ENCODE data around the gene HECW1. TPM values are rescaled to one million over a fixed set of nuclear protein-coding genes. Genes with fewer than 3 reads are reported as not detected.

HECW1 gene
- total RNA-seq, 1 experiment from 2014 or later: 2.7 TPM

- H3K79me2 ChIP-seq (ENCODE audit: low read depth): no peaks in the 10 kb centered on the region
- TF ChIP-seq CTCF (conservative IDR thresholded peaks at IDR 0.05): no peak
- no peak for TF ChIP-seq EZH2 (IDR thresholded peaks at IDR 0.05; ENCODE audit: low read depth)
- intact Hi-C loops (cut with micrococcal nuclease; ENCODE audit: unreplicated experiment): no loop called here
- no peak overlapping the region for H3K4me2 ChIP-seq
- H3K27ac ChIP-seq: no peak overlapping the region
- H3K36me3 ChIP-seq (ENCODE audit: low read depth): no peaks in the 10 kb centered on the region
- BruUV-seq (replicated peaks): no TSS peak
- no peaks in the 10 kb centered on the region for H3K9me2 ChIP-seq (ENCODE audit: insufficient read depth)
- peaks cover 11% of the 10 kb centered on the region for H3K4me1 ChIP-seq (replicated peaks; ENCODE audit: insufficient read depth)
- H2AFZ ChIP-seq: no peak overlapping the region
- H3K4me3 ChIP-seq: no peak overlapping the region
- ChIA-PET POLR2A (ENCODE audit: unreplicated experiment) (no interaction called here), CTCF (no interaction called here)
- no peak for DNase-seq
- H3K27me3 ChIP-seq (ENCODE audit: insufficient read depth, low read depth): no peaks in the 10 kb centered on the region
- no peaks in the 10 kb centered on the region for H4K20me1 ChIP-seq (ENCODE audit: insufficient read depth)
- H3K9me3 ChIP-seq (ENCODE audit: insufficient read depth, low read depth): no peaks in the 10 kb centered on the region
- no peaks in the 10 kb centered on the region for H3F3A ChIP-seq (ENCODE audit: insufficient read depth, low read depth)
Observed at GRCh38 chr7:43560742-43561330, 448.4 kb downstream of the HECW1 start.

- H3K4me3 ChIP-seq: no peak overlapping the region
- no TSS peak for BruUV-seq (replicated peaks)
- peaks cover 11% of the 10 kb centered on the region for H3K4me1 ChIP-seq (replicated peaks; ENCODE audit: insufficient read depth)
- DNase-seq: no peak
- intact Hi-C loops (cut with micrococcal nuclease; ENCODE audit: unreplicated experiment): no loop called here
- H3K36me3 ChIP-seq (ENCODE audit: low read depth): no peaks in the 10 kb centered on the region
- H3K27ac ChIP-seq: no peak overlapping the region
- H3K79me2 ChIP-seq (ENCODE audit: low read depth): no peaks in the 10 kb centered on the region
- no peaks in the 10 kb centered on the region for H3K9me2 ChIP-seq (ENCODE audit: insufficient read depth)
- CTCF ChIA-PET: no interaction called here
- H3K27me3 ChIP-seq (ENCODE audit: insufficient read depth, low read depth): no peaks in the 10 kb centered on the region
- H3F3A ChIP-seq (ENCODE audit: insufficient read depth, low read depth): no peaks in the 10 kb centered on the region
- POLR2A ChIA-PET (ENCODE audit: unreplicated experiment): no interaction called here
- no peak overlapping the region for H2AFZ ChIP-seq
- H3K4me2 ChIP-seq: no peak overlapping the region
- H4K20me1 ChIP-seq (ENCODE audit: insufficient read depth): no peaks in the 10 kb centered on the region
- TF ChIP-seq CTCF (conservative IDR thresholded peaks at IDR 0.05) (no peak), EZH2 (IDR thresholded peaks at IDR 0.05; ENCODE audit: low read depth) (no peak)
- no peaks in the 10 kb centered on the region for H3K9me3 ChIP-seq (ENCODE audit: insufficient read depth, low read depth)
Observed at GRCh38 chr7:43562383-43562782, 449.9 kb downstream of the HECW1 start.

- H3K4me2 ChIP-seq: no peak overlapping the region
- no peak overlapping the region for H3K4me3 ChIP-seq
- H3K27ac ChIP-seq: no peak overlapping the region
- no TSS peak for BruUV-seq (replicated peaks)
- no peaks in the 10 kb centered on the region; the same call in 1 of the 2 replicates for H3K4me1 ChIP-seq (replicated peaks; ENCODE audit: insufficient read depth)
- no peak for DNase-seq
- no peak overlapping the region for H2AFZ ChIP-seq
- H3K9me2 ChIP-seq (ENCODE audit: insufficient read depth): no peaks in the 10 kb centered on the region
- H3K36me3 ChIP-seq (ENCODE audit: low read depth): no peaks in the 10 kb centered on the region
- H3F3A ChIP-seq (ENCODE audit: insufficient read depth, low read depth): peaks cover 6% of the 10 kb centered on the region; the same call in 1 of the 2 replicates
- POLR2A ChIA-PET (ENCODE audit: unreplicated experiment): no interaction called here
- no peaks in the 10 kb centered on the region for H4K20me1 ChIP-seq (ENCODE audit: insufficient read depth)
- TF ChIP-seq EZH2 (IDR thresholded peaks at IDR 0.05; ENCODE audit: low read depth): no peak
- TF ChIP-seq CTCF (conservative IDR thresholded peaks at IDR 0.05): no peak
- CTCF ChIA-PET: no interaction called here
- no peaks in the 10 kb centered on the region for H3K9me3 ChIP-seq (ENCODE audit: insufficient read depth, low read depth)
- intact Hi-C loops (cut with micrococcal nuclease; ENCODE audit: unreplicated experiment): no loop called here
- no peaks in the 10 kb centered on the region for H3K27me3 ChIP-seq (ENCODE audit: insufficient read depth, low read depth)
- H3K79me2 ChIP-seq (ENCODE audit: low read depth): no peaks in the 10 kb centered on the region
Observed at GRCh38 chr7:43565786-43566185, 453.3 kb downstream of the HECW1 start.

Data from PC-9 (cell line).